NOMO-1 treated with dmso at 0.1 percent for 144 hours (cell line): Measurements from ENCODE around the gene UNC5A.

Experiments used
- DNase-seq: peaks from one replicate; lab custom pipeline; 2025; ENCODE audit not compliant: unreplicated experiment; lab: John Stamatoyannopoulos, UW

Gene UNC5A

GRCh38 chr5:176810081-176810597, at the start of gene UNC5A:
TSS of gene UNC5A (plus strand) at chr5:176810559. CDS start at chr5:176810751, 192 bp downstream.
- peak; percentile 26 for DNase-seq

DNA sequence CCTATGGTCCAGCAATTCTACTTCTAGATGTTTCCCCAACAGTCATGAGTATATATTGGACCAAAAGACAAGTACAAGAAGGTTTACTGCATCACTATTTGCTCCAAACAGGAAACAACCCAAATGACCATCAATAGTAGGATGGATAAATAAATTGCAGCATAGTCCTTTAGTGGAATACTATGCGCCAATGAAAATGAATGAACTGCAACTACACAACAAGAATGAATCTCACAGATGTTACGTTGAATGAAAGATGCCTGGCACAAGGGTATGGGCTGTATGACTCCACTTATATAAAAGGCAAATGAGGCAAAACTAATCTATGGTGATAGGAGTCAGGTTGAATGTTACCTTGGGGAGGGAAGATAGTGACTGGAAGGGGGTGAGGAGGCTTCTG, 48.6 kb upstream of the UNC5A start:
- DNase-seq, result no peak

DNA sequence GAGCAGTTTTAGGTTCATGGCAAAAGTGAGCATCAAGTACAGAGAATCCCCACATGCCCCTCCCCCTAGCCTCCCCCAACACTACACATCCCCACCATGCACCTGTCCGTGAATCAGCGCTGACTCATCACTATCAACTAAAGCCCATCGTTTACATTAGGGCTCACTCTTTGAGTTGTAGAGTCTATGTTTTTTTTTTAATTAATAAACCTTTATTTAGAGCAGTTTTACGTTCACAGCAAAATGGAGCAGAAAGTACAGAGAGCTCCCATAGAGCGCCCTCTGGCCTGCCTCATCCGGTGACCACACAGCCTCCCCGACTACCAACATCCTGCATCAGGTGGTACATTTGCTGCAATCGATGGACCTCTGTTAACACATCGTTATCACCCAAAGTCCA, 47.9 kb upstream of the UNC5A start:
- no peak for DNase-seq

- no peak for DNase-seq
These were observed 44.7 kb upstream of the UNC5A start for GRCh38 chr5:176765687-176766086.

DNA sequence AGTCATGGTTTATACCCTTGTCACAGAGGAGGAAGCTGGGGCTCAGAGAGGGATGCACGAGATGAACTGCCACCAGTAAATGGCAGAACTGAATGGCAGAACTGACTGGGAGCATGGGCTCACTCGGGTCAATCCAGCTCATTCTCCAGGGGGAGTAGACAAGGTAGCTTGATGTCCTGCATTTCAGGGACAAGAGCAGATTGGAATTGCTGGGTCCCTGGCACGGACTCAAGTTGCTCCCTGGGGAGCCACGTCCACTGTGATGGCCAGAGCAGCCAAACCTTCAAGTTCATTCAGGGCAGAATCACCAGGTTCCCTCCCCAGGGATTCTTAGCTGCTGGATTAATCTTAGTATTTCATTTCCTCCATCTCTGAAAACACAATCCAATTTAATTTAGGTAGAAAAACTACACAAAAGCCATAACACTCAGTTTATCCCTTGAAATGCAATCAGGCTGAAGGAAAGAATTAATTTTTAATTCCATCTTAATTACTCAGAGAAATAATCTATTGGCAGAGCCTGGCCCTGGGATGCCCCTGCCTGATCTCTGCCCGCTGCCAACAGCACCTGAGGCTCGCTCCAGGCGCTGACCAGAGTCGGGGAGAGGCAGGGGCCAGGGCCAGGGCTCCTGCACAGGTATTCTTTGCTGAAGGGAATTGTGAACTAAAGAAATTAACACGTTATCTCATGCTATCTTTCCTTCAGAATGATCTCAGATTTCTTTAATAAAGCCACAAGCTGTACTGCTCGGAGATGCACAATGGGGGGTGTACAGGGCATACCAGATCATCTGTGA, 42.0 kb upstream of the UNC5A start:
- no peak for DNase-seq

GRCh38 chr5:176769911-176770310, 40.4 kb upstream of the UNC5A start:
- no peak for DNase-seq

DNA sequence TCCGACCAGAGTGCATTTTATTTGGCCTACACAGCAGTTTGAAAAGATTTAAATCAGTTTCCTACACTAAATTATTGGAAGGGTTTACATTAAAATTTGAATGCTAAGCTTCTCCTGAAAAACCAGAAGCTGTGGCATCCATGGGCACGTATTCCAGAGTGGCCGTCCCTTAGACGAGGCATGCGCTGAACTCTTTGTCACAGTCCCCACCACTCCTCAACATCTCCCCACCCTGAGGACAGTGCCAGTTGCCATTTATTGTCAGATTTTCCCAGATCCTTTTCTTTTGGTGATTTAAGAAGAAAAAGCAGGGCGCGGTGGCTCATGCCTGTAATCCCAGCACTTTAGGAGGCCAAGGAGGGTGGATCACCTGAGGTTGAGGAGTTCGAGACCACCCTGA, 39.9 kb upstream of the UNC5A start:
- no peak for DNase-seq

GRCh38 chr5:176771102-176771845, 39.1 kb upstream of the UNC5A start:
- DNase-seq, result no peak

GRCh38 chr5:176772271-176773210, 37.8 kb upstream of the UNC5A start:
- no peak for DNase-seq

DNA sequence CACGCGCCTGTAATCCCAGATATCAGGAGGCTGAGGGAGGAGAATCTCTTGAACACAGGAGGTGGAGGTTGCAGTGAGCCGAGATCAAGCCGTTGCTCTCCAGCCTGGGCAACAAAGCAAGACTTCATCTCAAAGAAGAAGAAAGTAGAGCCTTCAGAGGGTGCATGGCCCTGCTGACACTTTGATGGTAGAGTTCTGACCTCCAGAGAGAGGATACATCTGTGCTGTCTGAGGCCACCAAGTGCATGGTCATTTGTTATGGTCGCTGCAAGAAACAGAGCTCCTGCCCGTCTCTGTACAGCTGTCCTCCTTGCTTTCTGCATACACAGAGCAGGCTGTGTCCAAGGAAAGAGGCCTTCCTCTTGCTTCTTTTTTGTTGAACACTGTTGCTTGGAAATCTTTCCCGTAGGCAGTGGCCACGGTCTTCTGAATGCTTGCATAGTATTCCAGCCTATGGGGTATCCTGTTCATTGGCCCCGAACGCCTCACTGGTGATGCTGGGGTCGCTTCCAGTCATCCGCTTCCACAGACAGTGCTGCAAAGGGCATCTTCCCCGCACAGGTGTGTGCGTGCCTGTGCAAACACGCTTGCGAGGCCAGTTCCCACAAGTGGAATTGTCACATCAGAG, 36.8 kb upstream of the UNC5A start:
- DNase-seq, result no peak

DNA sequence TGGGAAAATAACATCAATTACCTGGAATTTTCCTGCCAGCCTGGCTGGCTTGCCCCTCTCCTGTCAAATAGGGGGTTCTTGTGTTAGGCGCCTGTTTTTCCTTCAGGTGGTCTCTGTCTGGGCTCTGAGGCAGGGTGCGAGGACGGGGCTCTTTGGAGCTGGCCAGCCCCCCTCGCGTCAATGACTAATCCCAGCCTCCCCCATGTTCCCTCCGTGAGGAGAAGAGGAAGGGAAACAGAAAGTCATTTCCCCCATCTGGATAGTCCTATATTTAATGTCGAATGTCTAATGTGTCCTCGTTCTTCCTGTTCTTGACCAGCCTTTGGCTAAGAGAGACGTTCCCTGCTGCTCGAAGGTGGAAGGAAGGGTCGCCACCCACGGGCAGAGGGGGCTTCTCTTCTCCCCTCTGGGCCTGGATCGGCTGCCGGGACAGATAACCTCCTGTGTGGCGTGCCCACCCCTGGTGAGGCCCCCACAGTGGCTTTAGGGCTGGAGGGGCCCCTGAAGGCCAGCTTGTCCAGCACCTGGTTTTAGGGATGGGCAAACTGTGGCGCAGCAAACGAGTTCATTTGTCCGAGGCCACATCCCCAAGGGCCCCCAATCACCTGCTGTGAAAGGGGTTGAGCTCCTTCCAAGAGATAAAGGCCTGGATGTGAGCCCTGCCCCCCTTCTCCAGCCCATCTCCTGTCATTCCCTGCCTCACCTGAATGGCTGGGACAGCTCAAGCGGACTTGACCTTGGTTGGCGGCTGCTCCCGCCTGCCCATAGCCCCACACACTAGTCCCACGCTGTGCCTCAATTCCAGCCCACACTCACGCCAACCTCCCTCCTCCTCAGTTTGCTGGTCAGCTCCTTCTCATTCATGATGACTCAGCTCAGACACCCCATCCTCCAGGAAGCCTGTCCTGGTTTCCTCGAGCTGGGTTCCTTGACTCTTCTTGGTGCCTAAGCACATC, 35.9 kb upstream of the UNC5A start:
- DNase-seq, result no peak

- DNase-seq, result no peak
These were observed 35.0 kb upstream of the UNC5A start for GRCh38 chr5:176775409-176775808.

DNA sequence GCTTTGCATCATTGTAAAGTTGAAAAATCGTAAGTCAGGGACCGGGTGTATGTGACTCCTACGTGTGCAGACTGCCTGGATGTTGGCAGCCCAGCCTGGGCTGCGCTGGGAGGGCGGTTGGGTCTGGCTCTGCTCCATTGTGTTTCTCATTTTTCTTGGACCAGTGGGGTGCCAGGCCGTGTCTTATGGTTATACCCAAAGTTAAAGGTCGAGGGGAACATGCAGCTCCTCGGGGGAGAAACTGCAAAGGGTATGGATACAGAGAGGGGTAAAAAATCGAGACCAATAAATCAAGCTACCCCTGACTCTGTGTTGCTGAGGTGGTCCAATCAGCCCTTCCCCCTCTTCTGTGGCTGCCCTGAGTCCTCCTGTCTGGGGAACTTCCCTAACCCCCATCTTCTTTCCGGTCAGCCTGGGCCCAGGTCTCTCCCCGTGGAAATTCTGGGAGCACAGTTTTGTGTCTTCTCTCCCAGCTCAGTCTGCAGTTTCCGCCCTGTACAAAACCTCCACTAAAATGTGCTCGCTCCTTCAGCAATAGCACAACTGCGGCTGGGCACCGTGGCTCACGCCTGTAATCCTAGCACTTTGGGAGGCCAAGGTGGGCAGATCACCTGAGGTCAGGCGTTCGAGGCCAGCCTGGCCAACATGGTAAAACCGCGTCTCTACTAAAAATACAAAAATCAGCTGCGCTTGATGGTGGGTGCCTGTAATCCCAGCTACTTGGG, 34.1 kb upstream of the UNC5A start:
- DNase-seq, result no peak

- DNase-seq, result no peak
These were observed 33.4 kb upstream of the UNC5A start for GRCh38 chr5:176776916-176777315.

- DNase-seq, result no peak
These were observed 31.4 kb upstream of the UNC5A start for GRCh38 chr5:176778921-176779465.

GRCh38 chr5:176779537-176779936, 30.8 kb upstream of the UNC5A start:
- no peak for DNase-seq

GRCh38 chr5:176780176-176781053, 29.9 kb upstream of the UNC5A start:
- DNase-seq, result no peak

- DNase-seq, result no peak
These were observed 29.3 kb upstream of the UNC5A start for GRCh38 chr5:176781054-176781375.
